ENCODE data around the gene MSANTD4. TPM values are rescaled to one million over a fixed set of nuclear protein-coding genes. Genes with fewer than 3 reads are reported as not detected.
"Not testable (repeated sequence)": the region's sequence is repeated elsewhere in the genome, so short reads cannot be mapped to it uniquely, and the experiment has no call there.

Gene MSANTD4
- total RNA-seq = 15.8 TPM
- 7.9 TPM for polyA plus RNA-seq
- long read RNA-seq, donor 1, partial matches to known transcripts = 0 of 1 reads
- long read RNA-seq, donor 1, other reads (novel, unspliced or antisense) = 0 of 1 reads
- long read RNA-seq, donor 2 = 0 reads
- long read RNA-seq, donor 3, partial matches to known transcripts = 0 of 3 reads
- long read RNA-seq, donor 3, other reads (novel, unspliced or antisense) = 0 of 3 reads
- long read RNA-seq, donor 4, partial matches to known transcripts = 0 of 4 reads
- long read RNA-seq, donor 4, other reads (novel, unspliced or antisense) = 0 of 4 reads
- long read RNA-seq, donor 5, full-length matches to known transcripts = 7 of 7 reads
- long read RNA-seq, donor 5, partial matches to known transcripts = 0 of 7 reads
- long read RNA-seq, donor 5, other reads (novel, unspliced or antisense) = 0 of 7 reads
- long read RNA-seq, donor 6, full-length matches to known transcripts = 6 of 6 reads
- long read RNA-seq, donor 6, partial matches to known transcripts = 0 of 6 reads
- long read RNA-seq, donor 6, other reads (novel, unspliced or antisense) = 0 of 6 reads
- long read RNA-seq, donor 7, partial matches to known transcripts = 11 of 14 reads
- long read RNA-seq, donor 7, other reads (novel, unspliced or antisense) = 0 of 14 reads
- long read RNA-seq, donor 8, partial matches to known transcripts = 0 of 1 reads
- long read RNA-seq, donor 8, other reads (novel, unspliced or antisense) = 0 of 1 reads
- long read RNA-seq, donor 9, full-length matches to known transcripts = 2 of 2 reads
- long read RNA-seq, donor 9, partial matches to known transcripts = 0 of 2 reads
- long read RNA-seq, donor 9, other reads (novel, unspliced or antisense) = 0 of 2 reads
- long read RNA-seq, donor 10, partial matches to known transcripts = 0 of 3 reads
- long read RNA-seq, donor 10, other reads (novel, unspliced or antisense) = 0 of 3 reads

DNA sequence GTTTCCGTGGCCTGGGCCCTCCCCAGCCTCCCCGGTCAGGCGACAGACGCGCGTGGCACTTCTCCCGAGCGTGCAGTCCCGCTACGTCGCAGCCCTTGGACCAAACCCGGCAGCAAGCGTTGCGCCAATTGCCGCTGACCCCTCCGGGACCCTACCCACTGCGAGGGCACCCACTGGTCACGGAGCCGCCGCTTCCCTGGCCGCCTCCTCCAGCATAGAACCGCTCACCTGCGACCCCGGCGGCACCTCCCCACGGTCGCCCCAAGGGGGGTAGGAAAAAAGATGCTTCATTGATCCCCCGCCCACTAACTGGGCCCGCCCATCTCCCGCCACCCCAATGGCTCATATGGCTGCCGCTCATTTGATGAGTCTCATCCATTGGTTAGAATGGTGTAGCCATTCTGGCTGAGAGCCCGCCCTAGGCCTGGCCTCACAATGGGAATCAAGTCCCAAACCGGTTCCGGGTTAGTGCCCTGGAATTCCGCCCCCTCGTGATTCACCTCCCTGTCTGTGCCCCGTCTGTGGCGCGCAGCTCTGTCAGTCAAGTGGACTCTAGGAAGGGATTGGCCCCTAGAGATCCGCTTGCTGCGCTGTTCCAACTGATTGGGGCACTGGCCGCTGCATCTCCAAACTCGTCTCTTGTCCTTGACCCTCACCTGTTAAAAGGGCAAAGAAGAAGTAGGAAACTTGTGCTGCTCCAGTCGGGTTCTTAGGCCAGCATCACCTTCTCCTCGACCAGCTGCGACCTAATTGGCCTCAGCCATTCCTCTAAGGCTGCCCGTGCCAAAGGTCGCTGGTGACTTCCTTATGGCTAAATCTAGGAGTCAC lies at the start of gene MSANTD4:
Gene MSANTD4, minus strand, starts transcription at position 274 of the 828 bp plus-strand sequence. CDS start 11,323 bp downstream, outside the sequence.
- Histone ChIP-seq H3K27ac (ENCODE audit: low read depth in 1 of 2, low read length in 1 of 2) (peak within 1 kb of the TSS; percentile 42 to 75), H3K27me3 (ENCODE audit: control insufficient read depth in 2 of 2, insufficient read depth in 1 of 2, low read length in 1 of 2) (no peaks in the 10 kb centered on the region)
- 1% methylated on average over 48 of the region's 48 CpGs for WGBS

DNA sequence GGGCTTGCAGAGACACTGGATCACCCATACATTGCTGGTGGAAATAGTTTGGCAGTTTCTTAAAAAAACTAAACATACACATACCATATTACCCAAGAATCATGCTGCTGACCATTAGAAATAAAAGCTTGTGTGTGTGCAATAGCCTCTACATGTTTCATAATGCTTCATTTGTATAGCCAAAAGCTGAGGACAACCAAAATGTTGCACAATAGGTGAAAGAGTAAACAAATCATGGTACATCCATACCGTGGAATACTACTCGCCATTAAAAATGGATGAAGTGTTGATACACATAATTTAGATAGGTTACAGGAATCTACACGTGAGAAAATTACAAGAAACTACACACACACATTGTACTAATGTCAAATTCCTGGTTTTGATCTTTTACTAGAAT lies 48.6 kb upstream of the MSANTD4 start:
- H3K4me3 ChIP-seq (ENCODE audit: low read length in 2 of 2) = no peak overlapping the region
- H3K36me3 ChIP-seq (ENCODE audit: control insufficient read depth in 2 of 2, insufficient read depth in 2 of 2, low read length in 1 of 2) = no peaks in the 10 kb centered on the region
- H3K9me3 ChIP-seq (ENCODE audit: control insufficient read depth in 2 of 2, insufficient read depth in 1 of 2, low read length in 1 of 2) = no peaks in the 10 kb centered on the region
- no peaks in the 10 kb centered on the region for H3K4me1 ChIP-seq (ENCODE audit: control insufficient read depth in 2 of 2, insufficient read depth in 2 of 2, low read length in 2 of 2)
- H3K27ac ChIP-seq (ENCODE audit: low read depth in 1 of 2, low read length in 1 of 2) = no peak overlapping the region
- no peaks in the 10 kb centered on the region for H3K27me3 ChIP-seq (ENCODE audit: control insufficient read depth in 2 of 2, insufficient read depth in 1 of 2, low read length in 1 of 2)
- WGBS = 94% methylated on average over 3 of the region's 3 CpGs
- no peak for DNase-seq (ENCODE audit: low read depth in 6 of 9, low spot score in 9 of 9)

More for the DNA sequence above, at the start of gene MSANTD4:
- peaks cover 3 to 5% of the 10 kb centered on the region in 2 donors for H3K4me1 ChIP-seq (ENCODE audit: control insufficient read depth in 2 of 2, insufficient read depth in 2 of 2, low read length in 2 of 2)
- peak within 1 kb of the TSS; percentile 90 to 94 for H3K4me3 ChIP-seq (ENCODE audit: low read length in 2 of 2)
- no peaks in the 10 kb centered on the region for H3K9me3 ChIP-seq (ENCODE audit: control insufficient read depth in 2 of 2, insufficient read depth in 1 of 2, low read length in 1 of 2)
- no peaks in the 10 kb centered on the region for H3K36me3 ChIP-seq (ENCODE audit: control insufficient read depth in 2 of 2, insufficient read depth in 2 of 2, low read length in 1 of 2)
- DNase-seq (ENCODE audit: low read depth in 6 of 9, low spot score in 9 of 9) = peak; percentile 87 to 99 (median 94)

DNA sequence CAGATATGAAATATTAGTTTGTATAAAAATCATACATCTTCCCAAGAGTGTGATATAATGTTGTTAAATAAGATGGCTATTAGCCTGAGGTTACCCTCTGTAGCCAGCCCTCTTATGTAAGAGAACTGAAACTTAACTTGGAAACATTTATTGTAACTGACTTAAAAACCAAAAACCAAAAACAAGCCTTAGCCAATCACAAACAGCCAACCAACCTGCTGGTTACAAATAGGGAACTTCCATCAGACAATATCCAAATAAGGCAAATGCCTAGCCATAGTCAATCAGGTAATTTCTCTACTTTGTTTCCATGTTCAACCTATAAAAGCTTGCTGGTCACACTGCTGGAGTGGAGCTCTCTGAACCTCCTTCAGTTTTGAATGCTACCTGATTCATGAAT lies 41.0 kb upstream of the MSANTD4 start:
- H3K36me3 ChIP-seq (ENCODE audit: control insufficient read depth in 2 of 2, insufficient read depth in 2 of 2, low read length in 1 of 2) = no peaks in the 10 kb centered on the region
- H3K9me3 ChIP-seq (ENCODE audit: control insufficient read depth in 2 of 2, insufficient read depth in 1 of 2, low read length in 1 of 2) = peaks cover 0 to 2% of the 10 kb centered on the region in 2 donors
- no peak overlapping the region for H3K27ac ChIP-seq (ENCODE audit: low read depth in 1 of 2, low read length in 1 of 2)
- no peak overlapping the region for H3K4me3 ChIP-seq (ENCODE audit: low read length in 2 of 2)
- no peaks in the 10 kb centered on the region for H3K27me3 ChIP-seq (ENCODE audit: control insufficient read depth in 2 of 2, insufficient read depth in 1 of 2, low read length in 1 of 2)
- H3K4me1 ChIP-seq (ENCODE audit: control insufficient read depth in 2 of 2, insufficient read depth in 2 of 2, low read length in 2 of 2) = no peaks in the 10 kb centered on the region
- no peak for DNase-seq (ENCODE audit: low read depth in 6 of 9, low spot score in 9 of 9)

DNA sequence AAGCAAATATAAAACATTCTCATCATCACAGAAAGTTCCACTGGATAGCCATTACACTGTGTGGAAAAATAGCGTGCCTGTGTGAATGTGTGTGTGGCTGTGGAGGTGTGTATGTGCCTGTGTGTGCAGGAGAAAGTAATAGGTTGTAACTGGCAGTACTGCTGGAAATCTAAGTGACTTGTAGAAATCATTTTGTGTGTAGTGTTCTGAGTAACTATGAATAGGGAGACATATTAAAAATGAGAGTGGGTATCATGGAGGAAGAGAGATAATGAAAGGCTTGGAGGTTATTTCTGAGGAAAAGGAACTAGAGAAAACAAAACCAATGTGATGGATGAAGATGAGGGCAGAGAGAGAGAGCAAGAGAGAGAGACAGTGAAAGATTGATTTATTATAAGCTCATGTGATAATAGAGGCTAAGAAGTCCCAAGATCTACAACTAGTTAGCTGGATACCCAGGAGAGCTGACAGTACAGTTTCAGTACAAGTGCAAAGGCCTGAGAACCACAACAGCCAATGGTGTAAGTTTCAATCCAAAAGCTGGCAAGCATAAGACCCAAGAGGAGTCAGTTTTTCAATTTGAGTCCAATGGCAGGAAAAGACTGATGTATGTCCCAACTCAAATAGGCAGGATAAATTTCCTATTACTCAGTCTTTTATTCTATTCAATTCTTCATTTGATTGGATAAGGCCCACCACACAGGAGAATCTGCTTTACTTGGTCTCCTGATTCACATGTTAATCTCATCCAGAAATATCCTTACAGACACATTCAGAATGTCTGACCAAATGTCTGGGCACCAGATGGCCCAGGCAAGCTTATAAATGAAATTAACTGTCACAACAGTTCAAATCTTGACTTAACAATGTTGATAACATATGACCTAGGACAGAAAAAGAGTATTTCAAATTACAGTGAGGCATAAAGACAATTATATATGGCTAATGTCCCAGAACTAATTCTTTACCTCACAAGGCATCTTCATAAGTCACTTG lies 40.2 kb upstream of the MSANTD4 start:
- Histone ChIP-seq H3K9me3 (ENCODE audit: control insufficient read depth in 2 of 2, insufficient read depth in 1 of 2, low read length in 1 of 2) (peaks cover 0 to 2% of the 10 kb centered on the region in 2 donors), H3K27me3 (ENCODE audit: control insufficient read depth in 2 of 2, insufficient read depth in 1 of 2, low read length in 1 of 2) (no peaks in the 10 kb centered on the region), H3K4me1 (ENCODE audit: control insufficient read depth in 2 of 2, insufficient read depth in 2 of 2, low read length in 2 of 2) (no peaks in the 10 kb centered on the region), H3K4me3 (ENCODE audit: low read length in 2 of 2) (no peak overlapping the region), H3K36me3 (ENCODE audit: control insufficient read depth in 2 of 2, insufficient read depth in 2 of 2, low read length in 1 of 2) (no peaks in the 10 kb centered on the region), H3K27ac (ENCODE audit: low read depth in 1 of 2, low read length in 1 of 2) (no peak overlapping the region)
- DNase-seq (ENCODE audit: low read depth in 6 of 9, low spot score in 9 of 9) = no peak
- WGBS = 97% methylated on average over 1 of the region's 1 CpG

DNA sequence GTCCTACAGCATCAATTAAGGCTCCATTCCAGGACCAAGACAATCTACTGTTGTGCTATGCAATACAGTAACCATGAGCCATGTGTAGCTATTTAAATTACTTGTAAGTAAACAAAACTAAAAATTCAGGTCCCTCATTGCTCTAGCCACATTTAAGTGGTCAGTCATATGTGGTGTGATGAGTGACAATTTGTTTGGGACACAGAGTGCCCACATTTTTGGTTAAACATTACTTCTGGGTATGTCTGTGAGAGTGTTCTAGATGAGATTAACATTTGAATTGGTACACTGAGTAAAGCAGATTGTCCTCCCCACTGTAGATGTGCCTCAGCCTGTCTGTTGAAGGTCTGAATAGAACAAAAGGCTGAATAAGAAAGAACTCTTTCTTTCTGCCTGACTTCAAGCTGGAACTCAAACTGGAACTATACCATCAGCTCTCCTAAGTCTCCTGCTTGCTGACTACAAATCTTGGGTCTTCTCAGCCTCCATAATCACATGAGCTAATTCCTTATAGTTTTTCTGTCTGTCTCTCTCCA lies 39.3 kb upstream of the MSANTD4 start:
- Histone ChIP-seq H3K27ac (ENCODE audit: low read depth in 1 of 2, low read length in 1 of 2) (no peak overlapping the region), H3K4me3 (ENCODE audit: low read length in 2 of 2) (no peak overlapping the region), H3K9me3 (ENCODE audit: control insufficient read depth in 2 of 2, insufficient read depth in 1 of 2, low read length in 1 of 2) (peaks cover 0 to 2% of the 10 kb centered on the region in 2 donors), H3K27me3 (ENCODE audit: control insufficient read depth in 2 of 2, insufficient read depth in 1 of 2, low read length in 1 of 2) (no peaks in the 10 kb centered on the region), H3K36me3 (ENCODE audit: control insufficient read depth in 2 of 2, insufficient read depth in 2 of 2, low read length in 1 of 2) (no peaks in the 10 kb centered on the region), H3K4me1 (ENCODE audit: control insufficient read depth in 2 of 2, insufficient read depth in 2 of 2, low read length in 2 of 2) (no peaks in the 10 kb centered on the region)
- DNase-seq (ENCODE audit: low read depth in 6 of 9, low spot score in 9 of 9) = no peak

DNA sequence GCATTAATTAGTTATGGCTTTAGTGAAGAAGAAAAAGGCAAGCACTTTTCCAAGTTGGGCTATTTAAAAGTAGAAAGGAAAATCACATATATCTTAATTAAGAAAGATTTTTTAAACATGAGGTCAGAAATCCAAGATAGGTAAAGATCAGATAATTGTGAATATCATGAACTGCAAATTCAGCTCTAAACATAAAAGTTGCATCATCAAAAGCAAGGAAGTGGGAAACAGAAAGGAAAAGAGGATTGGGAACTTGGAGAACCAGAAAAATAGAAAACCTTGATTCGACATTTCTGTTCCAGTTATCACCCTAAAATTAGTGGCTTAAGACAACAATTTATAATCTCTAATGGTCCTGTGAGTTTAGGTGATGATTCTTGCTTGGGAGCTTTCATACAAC lies 37.6 kb upstream of the MSANTD4 start:
- Histone ChIP-seq H3K27ac (ENCODE audit: low read depth in 1 of 2, low read length in 1 of 2) (no peak overlapping the region), H3K36me3 (ENCODE audit: control insufficient read depth in 2 of 2, insufficient read depth in 2 of 2, low read length in 1 of 2) (no peaks in the 10 kb centered on the region), H3K4me3 (ENCODE audit: low read length in 2 of 2) (no peak overlapping the region), H3K9me3 (ENCODE audit: control insufficient read depth in 2 of 2, insufficient read depth in 1 of 2, low read length in 1 of 2) (peaks cover 0 to 2% of the 10 kb centered on the region in 2 donors), H3K27me3 (ENCODE audit: control insufficient read depth in 2 of 2, insufficient read depth in 1 of 2, low read length in 1 of 2) (no peaks in the 10 kb centered on the region), H3K4me1 (ENCODE audit: control insufficient read depth in 2 of 2, insufficient read depth in 2 of 2, low read length in 2 of 2) (no peaks in the 10 kb centered on the region)
- no peak for DNase-seq (ENCODE audit: low read depth in 6 of 9, low spot score in 9 of 9)
- 98% methylated on average over 1 of the region's 1 CpG for WGBS

DNA sequence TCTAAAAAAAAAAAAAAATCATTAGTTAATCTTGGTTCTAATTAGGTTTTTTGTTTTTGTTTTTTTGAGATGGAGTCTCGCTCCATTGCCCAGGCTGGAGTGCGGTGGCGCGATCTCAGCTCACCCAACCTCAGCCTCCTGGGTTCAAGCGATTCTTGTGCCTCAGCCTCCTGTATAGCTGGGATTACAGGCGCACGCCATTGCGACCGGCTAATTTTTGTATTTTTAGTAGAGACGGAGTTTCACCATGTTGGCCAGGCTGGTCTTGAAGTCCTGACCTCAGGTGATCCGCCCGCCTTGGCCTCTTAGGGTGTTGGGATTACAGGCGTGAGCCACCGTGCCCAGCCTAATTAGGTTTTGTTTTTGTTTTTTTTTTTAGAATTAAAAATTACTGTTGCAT lies 36.3 kb upstream of the MSANTD4 start:
- not testable (repeated sequence) for H3K4me3 ChIP-seq (ENCODE audit: low read length in 2 of 2); H3K27me3 ChIP-seq (ENCODE audit: control insufficient read depth in 2 of 2, insufficient read depth in 1 of 2, low read length in 1 of 2); H3K27ac ChIP-seq (ENCODE audit: low read depth in 1 of 2, low read length in 1 of 2); H3K9me3 ChIP-seq (ENCODE audit: control insufficient read depth in 2 of 2, insufficient read depth in 1 of 2, low read length in 1 of 2); DNase-seq (ENCODE audit: low read depth in 6 of 9, low spot score in 9 of 9); H3K4me1 ChIP-seq (ENCODE audit: control insufficient read depth in 2 of 2, insufficient read depth in 2 of 2, low read length in 2 of 2); H3K36me3 ChIP-seq (ENCODE audit: control insufficient read depth in 2 of 2, insufficient read depth in 2 of 2, low read length in 1 of 2)
- 98% methylated on average over 14 of the region's 14 CpGs for WGBS

DNA sequence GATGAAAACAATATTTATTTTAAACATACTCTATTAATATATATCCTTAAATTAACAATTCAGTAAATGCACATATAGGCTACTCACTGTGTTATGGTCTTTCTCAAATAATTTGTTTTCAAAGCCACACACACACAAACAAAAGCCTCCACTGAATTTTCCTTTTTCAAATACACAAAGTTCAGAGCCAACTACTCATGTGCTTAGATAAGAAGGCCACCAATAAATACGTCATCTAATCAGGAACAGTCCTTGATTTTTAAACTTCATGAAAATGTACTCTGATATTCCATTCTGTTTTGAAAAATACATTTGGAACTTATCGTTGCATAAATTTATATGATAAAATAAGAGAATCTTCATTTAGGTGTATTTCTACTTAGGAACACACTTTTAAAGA lies 29.1 kb upstream of the MSANTD4 start:
- no peaks in the 10 kb centered on the region for H3K4me1 ChIP-seq (ENCODE audit: control insufficient read depth in 2 of 2, insufficient read depth in 2 of 2, low read length in 2 of 2)
- DNase-seq (ENCODE audit: low read depth in 6 of 9, low spot score in 9 of 9) = no peak
- no peaks in the 10 kb centered on the region for H3K36me3 ChIP-seq (ENCODE audit: control insufficient read depth in 2 of 2, insufficient read depth in 2 of 2, low read length in 1 of 2)
- no peak overlapping the region for H3K27ac ChIP-seq (ENCODE audit: low read depth in 1 of 2, low read length in 1 of 2)
- 94% methylated on average over 2 of the region's 2 CpGs for WGBS
- H3K4me3 ChIP-seq (ENCODE audit: low read length in 2 of 2) = no peak overlapping the region
- H3K27me3 ChIP-seq (ENCODE audit: control insufficient read depth in 2 of 2, insufficient read depth in 1 of 2, low read length in 1 of 2) = no peaks in the 10 kb centered on the region
- H3K9me3 ChIP-seq (ENCODE audit: control insufficient read depth in 2 of 2, insufficient read depth in 1 of 2, low read length in 1 of 2) = no peaks in the 10 kb centered on the region

Data from thymus (tissue), 14 donors.